ENCODE data around the gene KCNK4. TPM values are rescaled to one million over a fixed set of nuclear protein-coding genes. Genes with fewer than 3 reads are reported as not detected.
"Not testable (repeated sequence)": the region's sequence is repeated elsewhere in the genome, so short reads cannot be mapped to it uniquely, and the experiment has no call there.

Gene KCNK4
- total RNA-seq, result not detected

DNA sequence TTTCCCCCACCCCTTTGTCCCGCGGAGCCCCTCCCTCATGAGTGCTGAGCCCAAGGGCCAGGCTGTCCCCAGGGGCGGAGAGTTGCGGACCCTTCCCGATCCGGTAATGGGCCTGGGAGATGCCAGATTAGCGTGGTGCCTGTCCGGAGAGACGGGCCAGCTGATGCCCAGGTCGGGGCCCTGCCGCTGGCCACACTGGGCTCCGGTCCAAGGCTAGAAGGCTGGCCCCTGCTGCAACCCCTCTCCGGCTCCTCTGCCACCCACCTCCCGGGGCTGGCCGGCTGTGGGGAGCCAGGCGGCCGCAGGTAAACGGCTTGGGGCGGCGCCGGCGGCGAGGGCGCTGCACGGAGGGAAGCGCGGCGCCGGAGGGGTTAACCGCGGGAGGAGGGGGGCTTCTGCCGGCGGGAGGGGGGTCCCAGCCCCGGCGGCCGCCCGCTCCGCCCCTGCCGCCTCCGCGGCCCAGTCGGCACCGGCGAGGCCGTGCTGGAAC is at the start of gene KCNK4:
Gene KCNK4 (plus strand): TSS at position 41 of the 490 bp plus-strand sequence. CDS start 1,717 bp downstream, outside the sequence.
- ATAC-seq (no peak), DNase-seq (no peak)
- ChIA-PET CTCF (interaction anchor here (3.0 kb wide), 1 partner anchor 10 kb away, joined by 13 read pairs; no protein-coding TSS in a partner anchor), POLR2A (no interaction called here)
- Mint-ChIP-seq H3K4me3 (peak within 1 kb of the TSS; percentile 7), H3K4me1 (peaks cover 9% of the 10 kb centered on the region), H3K9me3 (ENCODE audit: low read depth) (no peaks in the 10 kb centered on the region), H3K36me3 (ENCODE audit: low read depth) (no peaks in the 10 kb centered on the region), H3K27ac (no peak within 1 kb of the TSS), H3K27me3 (peaks cover 37% of the 10 kb centered on the region)
- intact Hi-C loops (cut with DNase I, micrococcal nuclease), result no loop called here

GRCh38 chr11:64241491-64242374 is 49.4 kb upstream of the KCNK4 start:
- ATAC-seq, result no peak
- Mint-ChIP-seq H3K4me1 (peaks cover 31% of the 10 kb centered on the region), H3K4me3 (peak overlapping the region; percentile 86), H3K27me3 (no peaks in the 10 kb centered on the region), H3K36me3 (ENCODE audit: low read depth) (peaks cover 48% of the 10 kb centered on the region), H3K27ac (peak overlapping the region; percentile 99), H3K9me3 (ENCODE audit: low read depth) (no peaks in the 10 kb centered on the region)
- POLR2A ChIA-PET, result interaction anchor here (0.6 to 1.2 kb wide), 8 partner anchors 15 to 560 kb away, joined by 3 to 10 read pairs (median 4); partner anchors contain the start of genes ESRRA, FERMT3, NUDT22 and TRPT1
- intact Hi-C loops (cut with DNase I, micrococcal nuclease), result loop anchor here (1.0 to 10.0 kb wide), 21 partner anchors 11 to 1637 kb away; partner anchors contain the start of genes DNAJC4 (in 2 of the 2), ESRRA (in 2 of the 2), GPR137 (in 2 of the 2) and NUDT22 (in 2 of the 2)
- CTCF ChIA-PET, result interaction anchor here (0.6 to 1.7 kb wide), 10 partner anchors 8 to 1105 kb away, joined by 3 to 11 read pairs (median 4); partner anchors contain the start of genes PLCB3, PRDX5, STIP1 and TRMT112
- DNase-seq, result peak; percentile 49

DNA sequence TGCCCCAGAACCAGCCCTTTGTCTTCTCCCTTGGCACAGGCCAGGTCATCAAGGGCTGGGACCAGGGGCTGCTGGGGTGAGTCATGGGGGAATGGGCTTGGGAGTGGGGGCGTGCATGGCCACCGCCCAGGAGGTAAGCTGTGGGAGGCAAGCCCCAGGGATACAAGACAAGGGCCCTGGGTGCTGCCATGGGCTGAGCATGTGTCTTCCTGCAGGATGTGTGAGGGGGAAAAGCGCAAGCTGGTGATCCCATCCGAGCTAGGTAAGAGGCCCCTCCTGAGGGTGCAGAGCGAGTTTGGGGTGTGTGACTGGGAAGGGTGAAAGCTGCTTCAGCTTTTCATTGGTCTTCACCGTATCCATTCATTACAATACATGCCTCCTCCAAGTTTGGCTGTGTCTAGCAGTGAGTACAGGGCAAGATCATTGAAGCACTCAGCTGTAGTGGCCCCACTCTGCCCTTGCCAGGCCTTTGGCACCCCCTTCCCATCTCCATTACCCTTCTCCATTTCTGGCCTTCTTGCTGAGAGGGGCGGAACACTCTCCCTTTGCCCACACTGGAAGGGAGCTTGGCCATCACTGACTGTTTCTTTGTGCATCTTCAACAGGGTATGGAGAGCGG is 47.8 kb upstream of the KCNK4 start:
- Mint-ChIP-seq H3K36me3 (ENCODE audit: low read depth) (peaks cover 33% of the 10 kb centered on the region), H3K27ac (peak overlapping the region; percentile 0)
- CTCF ChIA-PET, result interaction anchor here (0.7 to 1.5 kb wide), 4 partner anchors 28 to 61 kb away, joined by 3 to 6 read pairs (median 4); no protein-coding TSS in a partner anchor

DNA sequence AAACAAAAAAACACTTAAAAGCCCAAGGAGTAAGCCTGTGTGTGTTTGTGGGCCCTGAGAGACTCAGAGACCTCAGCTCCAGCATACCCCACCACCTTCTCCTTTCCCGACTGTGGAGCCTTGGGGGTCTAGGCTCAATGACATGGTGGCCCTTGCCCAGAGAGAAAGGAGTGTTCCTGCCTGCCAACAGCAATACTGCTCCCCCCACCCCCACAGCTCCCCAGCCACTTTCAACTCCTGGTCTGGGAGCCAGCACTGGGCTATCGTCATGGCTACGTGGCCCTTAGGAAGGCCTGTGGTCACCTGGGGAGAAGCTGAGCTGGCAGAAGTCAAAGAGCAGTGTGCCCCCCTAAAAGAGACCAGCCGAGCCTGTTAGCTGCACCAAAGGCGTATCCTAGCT is 47.0 kb upstream of the KCNK4 start:
- ChIA-PET POLR2A (interaction anchor here (0.5 to 3.0 kb wide), 3 partner anchors 28 to 42 kb away, joined by 3 to 9 read pairs (median 4); no protein-coding TSS in a partner anchor), CTCF (interaction anchor here (0.6 to 1.5 kb wide), 6 partner anchors 27 to 1393 kb away, joined by 3 to 6 read pairs (median 3); no protein-coding TSS in a partner anchor)
- H3K9me3 Mint-ChIP-seq (ENCODE audit: low read depth), result no peaks in the 10 kb centered on the region
- H3K4me3 Mint-ChIP-seq, result peak overlapping the region; percentile 86
- no peak overlapping the region for H3K27ac Mint-ChIP-seq
- no peak for ATAC-seq
- intact Hi-C loops (cut with DNase I, micrococcal nuclease), result loop anchor here (5.0 to 10.0 kb wide), 3 partner anchors 37 to 1639 kb away; partner anchors contain the start of genes FERMT3 (in 1 of the 2), MTA2 (in 1 of the 2), TM7SF2 (in 1 of the 2) and ZNHIT2 (in 1 of the 2)
- H3K27me3 Mint-ChIP-seq, result no peaks in the 10 kb centered on the region
- peaks cover 26% of the 10 kb centered on the region for H3K36me3 Mint-ChIP-seq (ENCODE audit: low read depth)
- DNase-seq, result no peak
- peaks cover 33% of the 10 kb centered on the region for H3K4me1 Mint-ChIP-seq

More for the DNA sequence above, 47.8 kb upstream of the KCNK4 start:
- H3K9me3 Mint-ChIP-seq (ENCODE audit: low read depth), result no peaks in the 10 kb centered on the region
- H3K4me1 Mint-ChIP-seq, result peaks cover 33% of the 10 kb centered on the region
- POLR2A ChIA-PET, result interaction anchor here (0.5 kb wide), 1 partner anchor 41 kb away, joined by 4 read pairs; no protein-coding TSS in a partner anchor
- ATAC-seq (no peak), DNase-seq (no peak)
- intact Hi-C loops (cut with DNase I, micrococcal nuclease), result loop anchor here (5.0 to 10.0 kb wide), 3 partner anchors 36 to 1639 kb away; partner anchors contain the start of genes FERMT3 (in 1 of the 2), MTA2 (in 1 of the 2), TM7SF2 (in 1 of the 2) and ZNHIT2 (in 1 of the 2)
- H3K27me3 Mint-ChIP-seq, result no peaks in the 10 kb centered on the region
- peak overlapping the region; percentile 86 for H3K4me3 Mint-ChIP-seq

- no peak for ATAC-seq
- CTCF ChIA-PET, result interaction anchor here (0.6 to 1.7 kb wide), 7 partner anchors 8 to 1328 kb away, joined by 3 to 12 read pairs (median 3); no protein-coding TSS in a partner anchor
- Mint-ChIP-seq H3K4me3 (peak overlapping the region; percentile 94), H3K36me3 (ENCODE audit: low read depth) (peaks cover 23% of the 10 kb centered on the region), H3K9me3 (ENCODE audit: low read depth) (no peaks in the 10 kb centered on the region), H3K4me1 (peaks cover 30% of the 10 kb centered on the region), H3K27ac (no peak overlapping the region), H3K27me3 (no peaks in the 10 kb centered on the region)
- intact Hi-C loops (cut with DNase I, micrococcal nuclease), result loop anchor here (1.0 to 10.0 kb wide), 4 partner anchors 38 to 1640 kb away; partner anchors contain the start of genes ESRRA (in 1 of the 2), FERMT3 (in 1 of the 2), MTA2 (in 1 of the 2) and TM7SF2 (in 1 of the 2)
- no peak for DNase-seq
- POLR2A ChIA-PET, result interaction anchor here (0.9 to 3.0 kb wide), 5 partner anchors 25 to 58 kb away, joined by 3 to 9 read pairs (median 3); partner anchors contain the start of gene FERMT3
Measured at GRCh38 chr11:64244966-64245365, 46.1 kb upstream of the KCNK4 start.

DNA sequence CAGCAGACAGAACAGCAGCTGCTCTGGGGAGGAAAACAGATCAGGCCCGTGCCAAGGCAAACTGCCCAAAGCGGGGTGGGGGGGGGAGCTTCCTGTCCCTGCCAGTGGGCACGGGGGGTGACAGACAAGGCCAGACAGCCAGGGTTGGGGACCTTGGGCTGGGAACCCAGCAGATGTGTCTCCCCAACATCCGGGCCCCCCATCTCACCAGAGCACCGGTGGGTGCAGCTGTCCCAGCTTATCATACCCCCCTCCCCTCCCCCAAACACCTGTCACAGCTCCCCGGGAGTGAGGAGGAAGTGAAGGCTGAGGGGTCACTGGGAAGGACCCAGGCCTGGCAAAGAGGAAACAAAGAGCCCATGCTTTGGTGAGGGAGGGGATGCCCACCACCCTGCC is 45.7 kb upstream of the KCNK4 start:
- peak overlapping the region; percentile 94 for H3K4me3 Mint-ChIP-seq
- H3K27me3 Mint-ChIP-seq, result no peaks in the 10 kb centered on the region
- peak overlapping the region; percentile 92 for H3K27ac Mint-ChIP-seq
- ATAC-seq (no peak), DNase-seq (peak; percentile 54)
- ChIA-PET CTCF (interaction anchor here (0.6 to 1.7 kb wide), 6 partner anchors 9 to 1327 kb away, joined by 3 to 12 read pairs (median 4); no protein-coding TSS in a partner anchor), POLR2A (interaction anchor here (0.9 to 3.0 kb wide), 4 partner anchors 25 to 58 kb away, joined by 3 to 9 read pairs (median 4); partner anchors contain the start of gene FERMT3)
- intact Hi-C loops (cut with DNase I, micrococcal nuclease), result loop anchor here (1.0 to 10.0 kb wide), 3 partner anchors 60 to 1641 kb away; partner anchors contain the start of genes ESRRA (in 1 of the 2), MTA2 (in 1 of the 2), TM7SF2 (in 1 of the 2) and ZNHIT2 (in 1 of the 2)
- peaks cover 28% of the 10 kb centered on the region for H3K4me1 Mint-ChIP-seq
- H3K9me3 Mint-ChIP-seq (ENCODE audit: low read depth), result no peaks in the 10 kb centered on the region
- peaks cover 20% of the 10 kb centered on the region for H3K36me3 Mint-ChIP-seq (ENCODE audit: low read depth)

DNA sequence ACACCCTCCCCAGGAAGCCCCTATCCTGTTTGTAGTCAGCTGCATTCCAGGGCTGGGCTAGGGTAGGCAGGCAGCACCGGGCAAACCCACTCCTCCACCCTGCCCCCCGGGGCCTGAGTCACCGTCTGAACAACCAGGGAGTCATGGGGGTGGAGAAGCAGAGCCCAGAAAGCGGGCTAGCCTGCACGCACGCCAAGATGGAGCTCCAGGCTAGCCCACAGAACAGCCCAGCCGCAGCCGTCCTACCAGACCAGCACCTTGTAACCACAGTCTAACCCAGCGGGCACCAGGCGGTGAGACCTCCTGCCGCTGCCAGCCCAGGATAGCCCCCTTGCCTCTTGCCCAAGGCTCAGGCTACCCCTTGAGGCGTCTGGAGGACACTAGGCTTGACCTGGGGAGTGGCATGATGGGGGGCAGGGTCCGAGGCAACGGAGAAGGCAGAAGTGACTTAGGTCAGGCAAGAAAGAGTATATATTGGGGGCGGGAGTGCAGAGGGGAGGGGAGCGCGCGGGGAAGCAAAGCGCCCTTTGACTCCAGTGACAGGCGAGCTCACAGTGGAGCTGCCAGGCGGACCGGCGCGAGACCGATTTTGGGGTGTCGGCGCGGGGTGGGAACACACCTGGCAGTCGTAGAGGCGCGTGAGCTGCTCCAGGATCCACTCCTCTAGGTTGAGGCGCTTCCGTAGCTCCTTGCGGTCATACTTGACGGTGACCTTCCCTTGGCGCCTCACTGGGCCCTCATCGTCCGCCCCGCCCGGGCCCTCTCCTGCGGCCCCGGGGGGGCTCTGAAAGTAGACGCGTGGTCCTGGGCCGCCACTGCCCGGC is 45.1 kb upstream of the KCNK4 start:
- Mint-ChIP-seq H3K9me3 (ENCODE audit: low read depth) (no peaks in the 10 kb centered on the region), H3K4me1 (peaks cover 30% of the 10 kb centered on the region), H3K27ac (peak overlapping the region; percentile 92), H3K4me3 (peak overlapping the region; percentile 94), H3K36me3 (ENCODE audit: low read depth) (peaks cover 18% of the 10 kb centered on the region), H3K27me3 (no peaks in the 10 kb centered on the region)
- ChIA-PET CTCF (interaction anchor here (0.6 to 1.7 kb wide), 7 partner anchors 9 to 110 kb away, joined by 3 to 12 read pairs (median 5); partner anchors contain the start of gene CATSPERZ), POLR2A (interaction anchor here (0.7 to 3.0 kb wide), 7 partner anchors 24 to 72 kb away, joined by 3 to 9 read pairs (median 4); partner anchors contain the start of genes FERMT3, PRDX5 and STIP1)
- intact Hi-C loops (cut with DNase I, micrococcal nuclease), result loop anchor here (1.0 to 10.0 kb wide), 8 partner anchors 20 to 1641 kb away; partner anchors contain the start of genes ESRRA (in 2 of the 2), BAD (in 1 of the 2), MTA2 (in 1 of the 2) and NUDT22 (in 1 of the 2)
- ATAC-seq, result peak; percentile 17
- DNase-seq, result peak; percentile 91

DNA sequence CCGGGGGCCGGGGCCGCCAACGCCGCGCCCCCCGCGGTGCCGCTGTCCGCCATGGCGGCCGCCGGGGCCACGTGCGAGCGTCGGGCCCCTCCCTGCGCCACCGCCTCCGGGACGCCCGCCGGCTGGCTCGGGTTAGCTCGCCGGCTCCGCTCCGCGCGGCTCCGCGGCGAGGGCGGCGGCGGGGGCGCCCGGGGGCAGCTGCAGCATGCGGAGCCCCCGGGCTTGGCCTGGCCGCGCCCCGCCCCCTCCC is 44.6 kb upstream of the KCNK4 start:
- ATAC-seq, result peak; percentile 7
- POLR2A ChIA-PET, result interaction anchor here (0.9 to 3.0 kb wide), 3 partner anchors 25 to 71 kb away, joined by 3 to 9 read pairs (median 5); partner anchors contain the start of genes PRDX5 and STIP1
- H3K4me3 Mint-ChIP-seq, result peak overlapping the region; percentile 79
- H3K9me3 Mint-ChIP-seq (ENCODE audit: low read depth); H3K27me3 Mint-ChIP-seq; DNase-seq; H3K27ac Mint-ChIP-seq: not testable (repeated sequence)
- CTCF ChIA-PET, result interaction anchor here (1.1 to 1.7 kb wide), 3 partner anchors 10 to 109 kb away, joined by 3 to 8 read pairs (median 5); no protein-coding TSS in a partner anchor
- peaks cover 30% of the 10 kb centered on the region for H3K4me1 Mint-ChIP-seq
- intact Hi-C loops (cut with DNase I, micrococcal nuclease), result loop anchor here in 1 of 2 experiments (1.0 to 10.0 kb wide), 8 partner anchors 20 to 1642 kb away; partner anchors contain the start of genes BAD, ESRRA, MTA2 and NUDT22
- peaks cover 18% of the 10 kb centered on the region for H3K36me3 Mint-ChIP-seq (ENCODE audit: low read depth)
